ENCODE results near the gene NSD1. TPM values are rescaled to one million over a fixed set of nuclear protein-coding genes. Genes with fewer than 3 reads are reported as not detected.
A peak's percentile ranks its signal among the peaks of the same experiment; 100 is the strongest.

The NSD1 gene
- total and polyA plus RNA-seq, 10 of the 15 experiments (the other 5 are each of a cell fraction or from before 2014, with no cell fraction given), result 7.0 to 57.9 (median 30.4) TPM

- TF ChIP-seq ZBTB11 (CRISPR knock-in tag; IDR thresholded peaks at IDR 0.05) (no peak), RAD21 (IDR thresholded peaks at IDR 0.05; ENCODE audit: insufficient read depth, low read depth, low read length) (no peak), CHD2 (IDR thresholded peaks at IDR 0.05; ENCODE audit: borderline replicate concordance, low read depth, low read length) (no peak), ATF7 (IDR thresholded peaks at IDR 0.05; ENCODE audit: low read depth) (peak; percentile 86), HDAC6 (IDR thresholded peaks at IDR 0.05; ENCODE audit: unreplicated experiment) (no peak), BCL3 (IDR thresholded peaks at IDR 0.05; ENCODE audit: borderline replicate concordance, insufficient read depth, low read depth, low read length, poor library complexity, severe bottlenecking) (peak; percentile 12), E4F1 (IDR thresholded peaks at IDR 0.05; ENCODE audit: borderline replicate concordance, partially characterized antibody) (no peak), NFXL1 (IDR thresholded peaks at IDR 0.05; ENCODE audit: borderline replicate concordance) (no peak), FOXM1 (IDR thresholded peaks at IDR 0.05; ENCODE audit: low read depth, low read length) (peak; percentile 19; the same call in 1 of the 2 replicates), WRNIP1 (IDR thresholded peaks at IDR 0.05; ENCODE audit: borderline replicate concordance, low read depth, low read length) (no peak), GATAD2B (conservative IDR thresholded peaks at IDR 0.05; ENCODE audit: low read depth) (peak; percentile 75), ZNF274 (IDR thresholded peaks at IDR 0.05; ENCODE audit: insufficient read depth, insufficient read length) (no peak), PML (IDR thresholded peaks at IDR 0.05; ENCODE audit: low read length) (peak; percentile 58; the same call in 1 of the 2 replicates), PBX3 (IDR thresholded peaks at IDR 0.05; ENCODE audit: insufficient replicate concordance, low read depth, low read length) (peak; percentile 77), PAX5 (IDR thresholded peaks at IDR 0.05; ENCODE audit: borderline replicate concordance, low read depth, low read length) (peak; percentile 52; the same call in 1 of the 2 replicates), CBFB (IDR thresholded peaks at IDR 0.05; ENCODE audit: low read depth) (no peak), CEBPB (IDR thresholded peaks at IDR 0.05; ENCODE audit: borderline replicate concordance in 1 of 2, low read depth in 2 of 2, low read length in 2 of 2) (no peak), USF1 (IDR thresholded peaks at IDR 0.05; ENCODE audit: borderline replicate concordance, extremely low read length, insufficient read depth, low read depth, low read length) (no peak)
These were observed 166.8 kb downstream of the NSD1 start (continued) for GRCh38 chr5:177300236-177300880.
